GM12878 (cell line): ENCODE results near the gene EIF2S2. TPM values are rescaled to one million over a fixed set of nuclear protein-coding genes. Genes with fewer than 3 reads are reported as not detected.

Experiments used
- ATAC-seq: fragments of 200-7000 bp; cut with Tn5 transposase; 3 replicates; pipeline ENCODE4 v1.9.1; 2020; ENCODE audit warnings: mild to moderate bottlenecking, moderate library complexity
- BruUV-seq: library from RNA; stranded (reverse); fragments of 400-500 nt; replicated peaks from 2 replicates; lab custom pipeline; 2021; lab: Mats Ljungman, UMichigan
- CTCF ChIA-PET: fragments of 300-600 bp; sonication (Branson Sonifier 250); formaldehyde crosslinking; extraction: SDS; loops from one replicate; lab custom pipeline; 2021; ENCODE audit warnings: inconsistent platforms; lab: Yijun Ruan, JAX
- POLR2A ChIA-PET: fragments of 350-600 bp; formaldehyde crosslinking; extraction: SDS; loops from one replicate; lab custom pipeline; 2021; ENCODE audit warnings: inconsistent platforms; lab: Charles Lee
- RAD21 ChIA-PET: fragments of 300-600 bp; sonication (Branson Sonifier 250); formaldehyde crosslinking; loops from one replicate; lab custom pipeline; 2023; ENCODE audit warnings: antibody characterized with exemption; ENCODE audit not compliant: unreplicated experiment; lab: Charles Lee
- SMC1A ChIA-PET: fragments of 300-600 bp; sonication (Branson Sonifier 250); formaldehyde crosslinking; loops from one replicate; lab custom pipeline; 2023; ENCODE audit not compliant: unreplicated experiment, uncharacterized antibody; lab: Charles Lee
- DNase-seq: peaks from one replicate; pipeline ENCODE4 v3.0.0-alpha.2; 2011; ENCODE audit warnings: low read depth, low spot score
- FAIRE-seq: peaks from 3 replicates; lab custom pipeline; 2011; peaks lifted over from hg19 to GRCh38; lab: Jason Lieb, UNC
- H2AFZ ChIP-seq: 2 replicates; pipeline ENCODE4 v1.6.0; 2011; ENCODE audit warnings: low read depth, low read length, control low read depth; ENCODE audit not compliant: control insufficient read depth
- H3K27ac ChIP-seq: 2 replicates; pipeline ENCODE4 v1.5.1; 2011; ENCODE audit warnings: control low read depth; ENCODE audit not compliant: control insufficient read depth, insufficient read depth
- H3K27me3 ChIP-seq, 2 experiments: replicated peaks in 1 of 2; 2 replicates each; pipeline versions ENCODE4 v1.6.0 to v1.6.1; 2011; ENCODE audit warnings: low read length in 1 of 2; ENCODE audit not compliant: control insufficient read depth in 2 of 2, insufficient read depth in 2 of 2
- H3K36me3 ChIP-seq, 2 experiments: 2 replicates each; pipeline ENCODE4 v1.5.1; 2011; ENCODE audit warnings: low read length in 1 of 2; ENCODE audit not compliant: control insufficient read depth in 2 of 2, insufficient read depth in 2 of 2
- H3K4me1 ChIP-seq: 2 replicates; pipeline ENCODE4 v1.6.1; 2011; ENCODE audit warnings: mild to moderate bottlenecking, low read length, moderate library complexity, mixed read lengths; ENCODE audit not compliant: control insufficient read depth, insufficient read depth
- H3K4me2 ChIP-seq: 2 replicates; pipeline ENCODE4 v1.6.0; 2011; ENCODE audit warnings: control low read depth; ENCODE audit not compliant: control insufficient read depth, insufficient read depth
- H3K4me3 ChIP-seq: fragments of 200-600 bp; sonication (generic); 2 replicates; pipeline ENCODE4 v1.5.1; 2016
- H3K79me2 ChIP-seq: 2 replicates; pipeline ENCODE4 v1.6.0; 2011; ENCODE audit warnings: low read length; ENCODE audit not compliant: control insufficient read depth, insufficient read depth
- H3K9ac ChIP-seq: 2 replicates; pipeline ENCODE4 v1.8.0; 2011; ENCODE audit warnings: low read length, control low read depth, mixed read lengths; ENCODE audit not compliant: control insufficient read depth, insufficient read depth
- H3K9me3 ChIP-seq: replicated peaks from 3 replicates; pipeline ENCODE4 v1.5.1; 2011; ENCODE audit warnings: mild to moderate bottlenecking, low read length; ENCODE audit not compliant: control insufficient read depth, insufficient read depth
- H4K20me1 ChIP-seq: 2 replicates; pipeline ENCODE4 v1.6.0; 2011; ENCODE audit not compliant: control insufficient read depth, insufficient read depth
- ATF3 ChIP-seq: IDR thresholded peaks from 2 replicates; pipeline ENCODE4 v1.6.1; 2011; ENCODE audit warnings: low read depth, mild to moderate bottlenecking, low read length, moderate library complexity, borderline replicate concordance; ENCODE audit errors: extremely low read depth
- CHD1 ChIP-seq: IDR thresholded peaks from 2 replicates; pipeline ENCODE4 v1.6.1; 2012; ENCODE audit warnings: low read depth, low read length, improper control_type of control experiment
- KDM1A ChIP-seq: fragments of 200-600 bp; sonication (generic); IDR thresholded peaks from 2 replicates; pipeline ENCODE4 v1.6.1; 2016; ENCODE audit warnings: borderline replicate concordance
- NR2C1 ChIP-seq: fragments of 450-650 bp; IDR thresholded peaks from 2 replicates; pipeline ENCODE4 v1.6.1; 2017; ENCODE audit warnings: antibody characterized with exemption, mild to moderate bottlenecking, moderate library complexity
- SMAD5 ChIP-seq: IDR thresholded peaks from 2 replicates; pipeline ENCODE4 v1.6.1; 2016; ENCODE audit warnings: antibody characterized with exemption, low read depth
- TARDBP ChIP-seq: IDR thresholded peaks from 2 replicates; pipeline ENCODE4 v1.6.1; 2016; ENCODE audit warnings: borderline replicate concordance
- ZNF384 ChIP-seq: IDR thresholded peaks from 2 replicates; pipeline ENCODE4 v1.6.1; 2012; ENCODE audit warnings: low read depth, mild to moderate bottlenecking, low read length, improper control_type of control experiment, borderline replicate concordance
- ZNF687 ChIP-seq: fragments of 450-650 bp; IDR thresholded peaks from 2 replicates; pipeline ENCODE4 v1.6.1; 2017; ENCODE audit warnings: mild to moderate bottlenecking, moderate library complexity
- WGBS: methylation state at CpG from one replicate; pipeline ENCODE4 v1.1.6; 2016; ENCODE audit warnings: low lambda C conversion rate; ENCODE audit not compliant: insufficient replicate concordance, insufficient coverage; ENCODE audit errors: missing lambda C conversion rate; 5-methylcytosine and 5-hydroxymethylcytosine counted together
- in situ Hi-C: fragments of 300-500 bp; cut with MboI; formaldehyde crosslinking; loops from 9 replicates; pipeline ENCODE4 v1.14.3; 2018; ENCODE audit warnings: mixed read lengths
- intact Hi-C: fragments of 100-400 bp; cut with micrococcal nuclease; formaldehyde crosslinking; loops from one replicate; pipeline ENCODE4 v1.14.2; 2022; ENCODE audit not compliant: unreplicated experiment
- polyA plus RNA-seq, 11 experiments: library from polyadenylated mRNA; depleted of rRNA in 4 of 11; unstranded in 6 of 11; stranded (reverse) in 5 of 11; fragments of >200 nt; fragmentation: Nextera tagmentation in 4 of 11; fragmentation: Illumina TruSeq in 1 of 11; extraction: Ambion mirVana in 4 of 11; extraction: Trizol in 1 of 11; gene quantifications; 1 replicate in 1 of 11; 2 replicates in 10 of 11; pipeline versions ENCODE4 v1.2.1 to v1.2.3, GENCODE V29; 2011 to 2016; ENCODE audit warnings: inconsistent platforms in 2 of 11, missing spikeins in 2 of 11, low read depth in 1 of 11
- total RNA-seq, 4 experiments: library from RNA; depleted of rRNA in 3 of 4; stranded (reverse); fragments of >200 nt in 3 of 4; fragmentation: Illumina TruSeq in 1 of 4; extraction: Trizol in 1 of 4; gene quantifications; 2 replicates each; pipeline versions ENCODE4 v1.2.1 to v1.2.3, GENCODE V29; 2013 to 2021

Gene EIF2S2
- total and polyA plus RNA-seq, 10 of the 15 experiments (the other 5 are each of a cell fraction or from before 2014, with no cell fraction given) = 60.2 to 153 (median 84.3) TPM

- ChIA-PET RAD21 (no interaction called here), POLR2A (no interaction called here)
- H3K4me1 ChIP-seq = no peaks in the 10 kb centered on the region
- no TSS peak for BruUV-seq
- TF ChIP-seq KDM1A (no peak), ATF3 (no peak), NR2C1 (no peak), TARDBP (no peak), ZNF687 (no peak), CHD1 (no peak), SMAD5 (no peak), ZNF384 (no peak)
- TF ChIP-seq, all 136 proteins: peak for 0
- FAIRE-seq = no peak
- Histone ChIP-seq H4K20me1 (no peaks in the 10 kb centered on the region), H3K27ac (no peak overlapping the region), H3K9me3 (no peaks in the 10 kb centered on the region), H3K27me3 (no peaks in the 10 kb centered on the region), H2AFZ (no peak overlapping the region), H3K79me2 (peaks cover 16% of the 10 kb centered on the region), H3K36me3 (peaks cover 18 to 50% of the 10 kb centered on the region in 2 experiments), H3K4me3 (no peak overlapping the region), H3K4me2 (no peak overlapping the region), H3K9ac (no peak overlapping the region)
- 52% methylated on average over 3 of the region's 3 CpGs for WGBS
- SMC1A ChIA-PET = no interaction called here
- in situ Hi-C loops (no loop called here), intact Hi-C loops (no loop called here)
- no peak for ATAC-seq
- CTCF ChIA-PET = no interaction called here
- DNase-seq = no peak
These were observed 13.5 kb downstream of the EIF2S2 start for GRCh38 chr20:34098570-34098969.
